Liver (tissue), 9 donors: ENCODE results near the gene AMBRA1. TPM values are rescaled to one million over a fixed set of nuclear protein-coding genes. Genes with fewer than 3 reads are reported as not detected.

Experiments used
- DNase-seq: peaks from one replicate; pipeline ENCODE4 v3.0.0-alpha.2; 2017; ENCODE audit warnings: low spot score
- H3K27ac ChIP-seq, 2 donors: one replicate each; pipeline ENCODE4 v1.7.0; 2013; ENCODE audit warnings: inconsistent platforms in 2 of 2, low read length in 2 of 2, control low read depth in 1 of 2, low read depth in 1 of 2, mild to moderate bottlenecking in 1 of 2
- H3K27me3 ChIP-seq, 4 donors: one replicate each; pipeline versions ENCODE4 v1.6.1 to v1.7.0; 2013; ENCODE audit warnings: low read length in 3 of 4, inconsistent platforms in 1 of 4, mild to moderate bottlenecking in 1 of 4, moderate library complexity in 1 of 4; ENCODE audit not compliant: control insufficient read depth in 4 of 4, insufficient read depth in 4 of 4
- H3K36me3 ChIP-seq, 4 donors: one replicate each; pipeline versions ENCODE4 v1.6.1 to v1.7.0; 2013; ENCODE audit warnings: low read length in 3 of 4, mild to moderate bottlenecking in 3 of 4, low read depth in 1 of 4, moderate library complexity in 1 of 4; ENCODE audit not compliant: control insufficient read depth in 4 of 4, insufficient read depth in 3 of 4
- H3K4me1 ChIP-seq, 4 donors: one replicate each; pipeline versions ENCODE4 v1.6.1 to v1.7.0; 2013; ENCODE audit warnings: low read length in 3 of 4, mild to moderate bottlenecking in 3 of 4, moderate library complexity in 1 of 4; ENCODE audit not compliant: control insufficient read depth in 4 of 4, insufficient read depth in 4 of 4
- H3K4me3 ChIP-seq, 3 donors: one replicate each; pipeline versions ENCODE4 v1.6.1 to v1.7.0; 2013; ENCODE audit warnings: low read length in 3 of 3, control low read depth in 1 of 3, low read depth in 1 of 3, mild to moderate bottlenecking in 1 of 3
- H3K9ac ChIP-seq, 2 donors: one replicate each; pipeline ENCODE4 v1.7.0; 2013; ENCODE audit warnings: low read length in 2 of 2, mild to moderate bottlenecking in 2 of 2, moderate library complexity in 2 of 2, control low read depth in 1 of 2, low read depth in 1 of 2
- H3K9me3 ChIP-seq, 4 donors: one replicate each; pipeline versions ENCODE4 v1.6.1 to v1.7.0; 2013; ENCODE audit warnings: low read length in 3 of 4; ENCODE audit not compliant: control insufficient read depth in 4 of 4
- ATF3 ChIP-seq: IDR thresholded peaks from 2 replicates; pipeline ENCODE4 v1.6.1; 2016; ENCODE audit warnings: antibody characterized with exemption
- EGR1 ChIP-seq, 2 donors: IDR thresholded peaks; 2 replicates each; pipeline ENCODE4 v1.6.1; 2016 to 2018; ENCODE audit warnings: antibody characterized with exemption in 2 of 2, low read depth in 2 of 2
- FOXA1 ChIP-seq: IDR thresholded peaks from 2 replicates; pipeline ENCODE4 v1.6.1; 2016; ENCODE audit warnings: antibody characterized with exemption
- GABPA ChIP-seq, 2 donors: IDR thresholded peaks in 1 of 2; conservative IDR thresholded peaks in 1 of 2; 2 replicates each; pipeline ENCODE4 v1.6.1; 2016; ENCODE audit warnings: antibody characterized with exemption in 2 of 2, mild to moderate bottlenecking in 1 of 2, moderate library complexity in 1 of 2
- HNF4A ChIP-seq, 2 donors: conservative IDR thresholded peaks; 2 replicates each; pipeline ENCODE4 v1.6.1; 2016; ENCODE audit warnings: antibody characterized with exemption in 2 of 2, mild to moderate bottlenecking in 2 of 2
- HNF4G ChIP-seq: IDR thresholded peaks from 2 replicates; pipeline ENCODE4 v1.6.1; 2016; ENCODE audit warnings: antibody characterized with exemption
- JUND ChIP-seq, 2 donors: IDR thresholded peaks; 2 replicates each; pipeline ENCODE4 v1.6.1; 2016; ENCODE audit warnings: antibody characterized with exemption in 2 of 2
- MAX ChIP-seq: IDR thresholded peaks from 2 replicates; pipeline ENCODE4 v1.6.1; 2016; ENCODE audit warnings: antibody characterized with exemption
- NR2F2 ChIP-seq: IDR thresholded peaks from 2 replicates; pipeline ENCODE4 v1.6.1; 2016; ENCODE audit warnings: antibody characterized with exemption
- RAD21 ChIP-seq, 2 donors: IDR thresholded peaks; 2 replicates each; pipeline ENCODE4 v1.6.1; 2016; ENCODE audit warnings: antibody characterized with exemption in 2 of 2, mild to moderate bottlenecking in 2 of 2
- REST ChIP-seq: IDR thresholded peaks from 2 replicates; pipeline ENCODE4 v1.6.1; 2016; ENCODE audit warnings: antibody characterized with exemption, mild to moderate bottlenecking
- RXRA ChIP-seq, 2 donors: IDR thresholded peaks; 2 replicates each; pipeline ENCODE4 v1.6.1; 2017 to 2018; ENCODE audit warnings: antibody characterized with exemption in 2 of 2, mild to moderate bottlenecking in 1 of 2
- SP1 ChIP-seq: IDR thresholded peaks from 2 replicates; pipeline ENCODE4 v1.6.1; 2018; ENCODE audit warnings: antibody characterized with exemption, mild to moderate bottlenecking
- TAF1 ChIP-seq: conservative IDR thresholded peaks from 2 replicates; pipeline ENCODE4 v1.6.1; 2016; ENCODE audit warnings: antibody characterized with exemption, mild to moderate bottlenecking
- YY1 ChIP-seq: IDR thresholded peaks from 2 replicates; pipeline ENCODE4 v1.6.1; 2016; ENCODE audit warnings: antibody characterized with exemption, mild to moderate bottlenecking
- ZBTB33 ChIP-seq: IDR thresholded peaks from 2 replicates; pipeline ENCODE4 v1.6.1; 2016; ENCODE audit warnings: antibody characterized with exemption
- WGBS: extraction: QIAGEN DNeasy Blood & Tissue Kit; methylation state at CpG from one replicate; pipeline ENCODE4 v1.1.7; 2013; 5-methylcytosine and 5-hydroxymethylcytosine counted together
- polyA plus RNA-seq, 2 donors: library from polyadenylated mRNA; stranded (reverse) in 1 of 2; unstranded in 1 of 2; fragments of 200-250 nt in 1 of 2; fragments of >200 nt in 1 of 2; fragmentation: Nextera tagmentation in 1 of 2; extraction: Ambion mirVana in 1 of 2; gene quantifications; one replicate each; pipeline versions ENCODE4 v1.2.1 to v1.2.3, GENCODE V29; 2013 to 2015
- total RNA-seq, 2 donors: library from RNA; depleted of rRNA; stranded (reverse); fragments of >200 nt; gene quantifications; one replicate each; pipeline ENCODE4 v1.2.3, GENCODE V29; 2014
- TF ChIP-seq, protein P1 (sequence below): fragments of 150-350 bp; IDR thresholded peaks from 2 replicates; pipeline ENCODE4 v1.5.1; 2017; ENCODE audit warnings: improper control_type of control experiment, low read depth, low read length; ENCODE audit not compliant: missing input control
- donor health status: healthy.
- donor health status: healthy.
- donor health status: healthy.
- donor health status: healthy.
- donor health status: healthy.

Gene AMBRA1
- total and polyA plus RNA-seq, 4 donors: 3.7 to 25.7 (median 15.1) TPM

DNA sequence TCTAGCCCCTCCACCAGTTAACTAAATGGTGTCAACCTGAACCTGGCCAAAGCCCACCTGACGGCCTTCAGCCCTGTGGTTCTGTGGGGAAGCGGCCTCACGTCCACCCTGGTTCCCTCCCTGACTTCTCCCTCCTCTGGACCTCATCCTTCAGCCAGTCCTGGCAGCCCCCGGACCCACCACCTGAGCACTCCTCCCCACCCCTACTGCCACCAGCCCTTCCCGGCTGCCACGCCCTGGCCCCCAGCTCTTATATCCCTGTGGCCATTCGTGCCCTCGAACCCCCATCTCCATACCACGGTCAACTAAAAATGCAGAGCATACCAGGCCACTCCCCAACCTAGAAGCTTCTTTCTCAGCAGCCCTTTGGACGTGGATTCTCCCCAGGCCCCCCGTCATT is 216.5 kb downstream of the AMBRA1 start:
- no peaks in the 10 kb centered on the region for H3K27me3 ChIP-seq
- no peak overlapping the region for H3K4me3 ChIP-seq
- no peak overlapping the region for H3K9ac ChIP-seq
- DNase-seq: no peak
- no peaks in the 10 kb centered on the region for H3K9me3 ChIP-seq
- H3K4me1 ChIP-seq: peaks cover 4 to 11% (median 5%) of the 10 kb centered on the region in 4 donors
- no peak overlapping the region for H3K27ac ChIP-seq
- H3K36me3 ChIP-seq: peaks cover 6 to 44% (median 12%) of the 10 kb centered on the region in 4 donors
- WGBS: 97% methylated on average over 11 of the region's 11 CpGs
- no peak for TF ChIP-seq NR2F2
- no peak for TF ChIP-seq FOXA1
- TF ChIP-seq HNF4G: no peak
- no peak for TF ChIP-seq JUND (IDR thresholded peaks at IDR 0.05)
- no peak for TF ChIP-seq REST
- no peak for TF ChIP-seq ATF3
- TF ChIP-seq MAX: no peak
- TF ChIP-seq YY1: no peak
- TF ChIP-seq RXRA (IDR thresholded peaks at IDR 0.05): no peak
- TF ChIP-seq RAD21 (IDR thresholded peaks at IDR 0.05): no peak
- no peak for TF ChIP-seq EGR1 (IDR thresholded peaks at IDR 0.05; ENCODE audit: low read depth in 2 of 2)
- TF ChIP-seq TAF1: no peak
- TF ChIP-seq SP1: no peak
- TF ChIP-seq, protein P1, sequence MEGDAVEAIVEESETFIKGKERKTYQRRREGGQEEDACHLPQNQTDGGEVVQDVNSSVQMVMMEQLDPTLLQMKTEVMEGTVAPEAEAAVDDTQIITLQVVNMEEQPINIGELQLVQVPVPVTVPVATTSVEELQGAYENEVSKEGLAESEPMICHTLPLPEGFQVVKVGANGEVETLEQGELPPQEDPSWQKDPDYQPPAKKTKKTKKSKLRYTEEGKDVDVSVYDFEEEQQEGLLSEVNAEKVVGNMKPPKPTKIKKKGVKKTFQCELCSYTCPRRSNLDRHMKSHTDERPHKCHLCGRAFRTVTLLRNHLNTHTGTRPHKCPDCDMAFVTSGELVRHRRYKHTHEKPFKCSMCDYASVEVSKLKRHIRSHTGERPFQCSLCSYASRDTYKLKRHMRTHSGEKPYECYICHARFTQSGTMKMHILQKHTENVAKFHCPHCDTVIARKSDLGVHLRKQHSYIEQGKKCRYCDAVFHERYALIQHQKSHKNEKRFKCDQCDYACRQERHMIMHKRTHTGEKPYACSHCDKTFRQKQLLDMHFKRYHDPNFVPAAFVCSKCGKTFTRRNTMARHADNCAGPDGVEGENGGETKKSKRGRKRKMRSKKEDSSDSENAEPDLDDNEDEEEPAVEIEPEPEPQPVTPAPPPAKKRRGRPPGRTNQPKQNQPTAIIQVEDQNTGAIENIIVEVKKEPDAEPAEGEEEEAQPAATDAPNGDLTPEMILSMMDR: no peak
- TF ChIP-seq ZBTB33: no peak
- no peak for TF ChIP-seq HNF4A (conservative IDR thresholded peaks at IDR 0.05)
- TF ChIP-seq GABPA (IDR thresholded peaks at IDR 0.05 in 1 of 2, conservative IDR thresholded peaks at IDR 0.05 in 1 of 2): no peak
